HCT116 (cell line): Measurements from ENCODE around the gene CXCL13.

ENCODE experiments used
- ATF3 ChIP-seq: IDR thresholded peaks from 2 replicates; pipeline ENCODE4 v1.6.1; 2012
- CEBPB ChIP-seq: IDR thresholded peaks from 2 replicates; pipeline ENCODE4 v1.6.1; 2012; ENCODE audit warnings: low read depth
- CTCF ChIP-seq, 3 experiments: fragments of 200-600 bp in 1 of 3; sonication (generic) in 1 of 3; IDR thresholded peaks in 2 of 3; conservative IDR thresholded peaks in 1 of 3; 2 replicates each; pipeline ENCODE4 v1.5.1; 2012 to 2017; ENCODE audit warnings: low read depth in 2 of 3, low read length in 2 of 3, antibody characterized with exemption in 1 of 3, borderline replicate concordance in 1 of 3, control low read depth in 1 of 3, mild to moderate bottlenecking in 1 of 3, mixed read lengths in 1 of 3, mixed run types in 1 of 3, moderate library complexity in 1 of 3; ENCODE audit not compliant: insufficient read depth in 1 of 3
- EZH2 ChIP-seq: fragments of 200-600 bp; sonication (generic); IDR thresholded peaks from 2 replicates; pipeline ENCODE4 v1.6.1; 2017; ENCODE audit warnings: antibody characterized with exemption, mixed run types
- JUND ChIP-seq: IDR thresholded peaks from 2 replicates; pipeline ENCODE4 v1.6.1; 2012
- MAX ChIP-seq: IDR thresholded peaks from 2 replicates; pipeline ENCODE4 v1.6.1; 2012
- POLR2A ChIP-seq: IDR thresholded peaks from 2 replicates; pipeline ENCODE4 v1.7.0; 2011; ENCODE audit warnings: borderline replicate concordance; ENCODE audit not compliant: insufficient read depth, insufficient read length; ENCODE audit errors: extremely low read depth
- POLR2AphosphoS5 ChIP-seq: IDR thresholded peaks from 2 replicates; pipeline ENCODE4 v1.6.1; 2011; ENCODE audit warnings: mild to moderate bottlenecking, low read depth, low read length, moderate library complexity
- SIN3A ChIP-seq: IDR thresholded peaks from 2 replicates; pipeline ENCODE4 v1.6.1; 2012; ENCODE audit warnings: low read depth
- SP1 ChIP-seq: IDR thresholded peaks from 2 replicates; pipeline ENCODE4 v1.6.1; 2012; ENCODE audit warnings: low read depth
- SRF ChIP-seq: IDR thresholded peaks from 2 replicates; pipeline ENCODE4 v1.6.1; 2012; ENCODE audit warnings: low read depth
- YY1 ChIP-seq: IDR thresholded peaks from 2 replicates; pipeline ENCODE4 v1.6.1; 2011; ENCODE audit warnings: low read length, low read depth, moderate library complexity, mild to moderate bottlenecking; ENCODE audit not compliant: insufficient replicate concordance; ENCODE audit errors: extremely low read depth
- ZBTB33 ChIP-seq: IDR thresholded peaks from 2 replicates; pipeline ENCODE4 v1.6.1; 2011; ENCODE audit warnings: mild to moderate bottlenecking, low read length, moderate library complexity; ENCODE audit not compliant: insufficient replicate concordance; ENCODE audit errors: extremely low read depth
- ZFX ChIP-seq: fragments of 450-650 bp; IDR thresholded peaks from 2 replicates; pipeline ENCODE4 v1.6.1; 2017

GRCh38 chr4:77635876-77636275 lies 30.3 kb downstream of the CXCL13 start:
- no peak for TF ChIP-seq CEBPB
- no peak for TF ChIP-seq YY1
- no peak for TF ChIP-seq ZBTB33
- no peak for TF ChIP-seq SP1
- TF ChIP-seq CTCF (IDR thresholded peaks at IDR 0.05 in 2 of 3, conservative IDR thresholded peaks at IDR 0.05 in 1 of 3; ENCODE audit: borderline replicate concordance in 1 of 3, insufficient read depth in 1 of 3, low read depth in 2 of 3, low read length in 2 of 3): no peak
- TF ChIP-seq SIN3A: no peak
- TF ChIP-seq ATF3: no peak
- no peak for TF ChIP-seq POLR2A
- TF ChIP-seq SRF: no peak
- TF ChIP-seq ZFX: no peak
- no peak for TF ChIP-seq POLR2AphosphoS5
- TF ChIP-seq EZH2: no peak
- no peak for TF ChIP-seq MAX
- TF ChIP-seq JUND: no peak
